Measurements from ENCODE around the gene CRYBB1.

- TF ChIP-seq CTCF (IDR thresholded peaks at IDR 0.05) (no peak), EZH2 (IDR thresholded peaks at IDR 0.05; ENCODE audit: borderline replicate concordance, insufficient read depth, low read depth, low read length, poor library complexity, severe bottlenecking) (no peak)
Measured at GRCh38 chr22:26584010-26584409, 33.8 kb downstream of the CRYBB1 start.
